ENCODE data around the gene MED12L.

- TF ChIP-seq, protein P1, sequence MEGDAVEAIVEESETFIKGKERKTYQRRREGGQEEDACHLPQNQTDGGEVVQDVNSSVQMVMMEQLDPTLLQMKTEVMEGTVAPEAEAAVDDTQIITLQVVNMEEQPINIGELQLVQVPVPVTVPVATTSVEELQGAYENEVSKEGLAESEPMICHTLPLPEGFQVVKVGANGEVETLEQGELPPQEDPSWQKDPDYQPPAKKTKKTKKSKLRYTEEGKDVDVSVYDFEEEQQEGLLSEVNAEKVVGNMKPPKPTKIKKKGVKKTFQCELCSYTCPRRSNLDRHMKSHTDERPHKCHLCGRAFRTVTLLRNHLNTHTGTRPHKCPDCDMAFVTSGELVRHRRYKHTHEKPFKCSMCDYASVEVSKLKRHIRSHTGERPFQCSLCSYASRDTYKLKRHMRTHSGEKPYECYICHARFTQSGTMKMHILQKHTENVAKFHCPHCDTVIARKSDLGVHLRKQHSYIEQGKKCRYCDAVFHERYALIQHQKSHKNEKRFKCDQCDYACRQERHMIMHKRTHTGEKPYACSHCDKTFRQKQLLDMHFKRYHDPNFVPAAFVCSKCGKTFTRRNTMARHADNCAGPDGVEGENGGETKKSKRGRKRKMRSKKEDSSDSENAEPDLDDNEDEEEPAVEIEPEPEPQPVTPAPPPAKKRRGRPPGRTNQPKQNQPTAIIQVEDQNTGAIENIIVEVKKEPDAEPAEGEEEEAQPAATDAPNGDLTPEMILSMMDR (IDR thresholded peaks at IDR 0.05) = no peak
- no peak for TF ChIP-seq POLR2A (IDR thresholded peaks at IDR 0.05)
Measured at GRCh38 chr3:151047636-151048035, 37.8 kb upstream of the MED12L start.
